HUDEP-2 (cell line): Measurements from ENCODE around the gene MMD2.

Experiments used
- DNase-seq, 76 experiments: peaks; one replicate each; lab custom pipeline; 2025; ENCODE audit not compliant: unreplicated experiment in 76 of 76; lab: John Stamatoyannopoulos, UW

The MMD2 gene

DNA sequence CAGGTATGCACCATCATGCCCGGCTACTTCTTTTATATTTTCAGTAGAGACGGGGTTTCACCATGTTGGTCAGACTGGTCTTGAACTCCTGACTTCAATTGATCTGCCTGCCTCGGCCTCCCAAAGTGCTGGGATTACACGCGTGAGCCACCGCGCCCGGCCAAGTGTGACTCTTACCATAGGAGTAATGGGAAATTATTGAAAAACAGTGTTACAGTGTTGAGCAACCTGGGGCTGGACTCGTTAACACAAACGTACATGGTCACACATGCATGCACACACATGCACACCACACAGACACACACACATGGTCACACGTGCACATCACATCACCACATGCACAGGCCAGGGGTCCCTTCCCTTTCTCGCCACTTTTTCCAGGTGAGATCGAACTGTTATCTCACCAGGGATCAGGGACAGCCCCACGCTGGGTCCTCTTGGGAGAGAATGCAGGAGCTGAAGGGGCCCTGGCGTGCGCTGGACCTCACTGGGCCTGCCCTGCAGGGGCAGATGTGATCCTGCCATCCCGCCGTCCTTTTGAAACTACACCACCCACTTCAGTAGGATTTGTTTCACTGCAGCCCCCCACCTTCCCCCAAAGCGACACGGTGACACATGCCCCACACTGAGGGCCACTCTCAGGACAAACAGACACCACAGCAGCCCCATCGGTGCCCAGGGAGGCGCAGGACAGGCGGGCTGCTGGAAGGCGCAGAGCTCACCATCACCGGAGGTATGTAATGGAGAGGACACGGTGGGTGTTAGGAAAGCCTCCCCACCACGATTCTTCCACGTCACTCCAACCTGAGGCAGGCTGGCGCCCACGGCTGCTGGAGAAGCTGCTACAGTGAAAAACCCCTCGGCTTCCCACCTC, 85.7 kb downstream of the MMD2 start:
- no peak for DNase-seq

DNA sequence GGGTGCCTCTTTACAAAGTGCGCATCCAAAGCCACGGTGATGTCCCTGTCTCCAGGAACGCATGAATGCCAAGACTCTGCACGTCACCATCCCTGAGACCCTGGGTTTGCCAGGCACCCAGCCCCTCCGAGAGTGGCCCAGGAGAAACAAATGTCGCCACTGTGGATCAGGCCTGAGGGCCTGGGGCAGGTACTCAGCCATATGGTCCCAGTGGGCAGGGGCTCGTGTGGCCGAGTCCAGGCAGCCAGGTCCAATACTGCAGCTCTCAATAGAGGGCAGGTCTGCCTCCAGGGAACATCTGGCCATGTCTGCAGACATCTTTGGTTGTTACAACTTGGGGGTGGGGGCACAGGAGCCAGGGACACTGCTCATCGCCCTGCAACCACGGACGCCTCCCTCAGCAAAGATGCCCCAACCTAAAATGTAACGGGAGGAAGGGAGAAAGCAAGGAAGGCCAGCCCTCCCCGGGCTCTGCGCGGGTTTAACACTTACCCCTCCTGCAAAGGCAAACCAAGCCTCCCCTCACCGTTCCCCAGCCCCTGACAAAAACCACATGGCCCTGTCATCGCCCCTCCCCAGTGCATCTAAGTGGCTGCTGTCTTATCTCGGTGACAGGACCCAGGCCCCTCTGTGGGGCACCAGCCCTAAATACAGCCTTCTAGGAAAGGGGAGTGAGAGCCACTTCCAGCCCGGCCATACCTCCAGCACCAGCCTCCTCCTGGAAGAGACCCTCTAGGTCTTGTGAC, 86.9 kb downstream of the MMD2 start:
- DNase-seq, result no peak

DNA sequence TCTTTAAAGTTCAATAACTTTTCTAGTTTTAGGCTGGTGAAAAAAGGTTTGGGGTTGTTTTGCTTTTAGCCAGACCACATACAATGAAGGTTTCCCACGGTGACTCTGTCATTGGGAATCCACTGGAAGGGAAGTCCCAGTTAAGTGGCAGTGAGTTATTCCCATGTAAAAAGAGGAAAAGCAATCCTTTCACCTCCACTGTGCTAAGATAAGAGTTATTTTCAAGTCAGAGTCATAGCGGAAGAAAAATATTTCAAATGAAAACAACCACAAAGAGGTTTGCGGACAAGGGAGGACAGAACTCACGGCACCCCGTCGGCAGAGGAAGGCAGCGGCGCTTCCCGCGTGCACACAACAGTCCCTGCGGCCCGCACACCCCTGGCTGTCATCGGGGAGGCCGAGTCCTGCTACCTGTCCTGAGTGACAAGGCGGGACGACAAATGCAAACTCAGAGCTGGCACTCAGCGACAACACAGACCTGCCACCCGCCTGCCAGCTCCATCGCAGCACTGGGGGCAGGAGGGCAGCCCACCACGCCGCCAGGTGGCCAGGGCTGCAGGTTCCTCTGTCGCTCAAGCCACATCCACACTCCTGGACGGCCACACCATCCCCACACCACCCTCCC, 87.8 kb downstream of the MMD2 start:
- no peak for DNase-seq

DNA sequence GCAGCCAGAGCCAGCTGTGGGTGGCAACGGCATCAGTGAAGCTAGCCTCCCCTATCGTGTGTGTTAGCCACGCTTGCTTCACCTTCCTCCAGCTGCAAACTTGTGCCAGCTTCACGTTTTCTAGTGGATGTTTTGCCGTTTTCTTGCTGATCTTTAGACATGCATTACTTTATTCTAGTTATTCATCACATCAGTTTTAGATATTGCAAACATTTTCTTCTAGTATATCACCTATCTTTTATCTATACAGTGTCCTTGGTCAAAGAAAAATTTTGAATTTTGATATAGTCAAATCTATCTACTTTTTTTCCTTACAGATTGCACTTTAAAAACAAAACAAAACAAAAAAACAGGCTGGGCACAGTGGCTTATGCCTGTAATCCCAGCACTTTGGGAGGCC, 90.5 kb downstream of the MMD2 start:
- DNase-seq, result no peak

DNA sequence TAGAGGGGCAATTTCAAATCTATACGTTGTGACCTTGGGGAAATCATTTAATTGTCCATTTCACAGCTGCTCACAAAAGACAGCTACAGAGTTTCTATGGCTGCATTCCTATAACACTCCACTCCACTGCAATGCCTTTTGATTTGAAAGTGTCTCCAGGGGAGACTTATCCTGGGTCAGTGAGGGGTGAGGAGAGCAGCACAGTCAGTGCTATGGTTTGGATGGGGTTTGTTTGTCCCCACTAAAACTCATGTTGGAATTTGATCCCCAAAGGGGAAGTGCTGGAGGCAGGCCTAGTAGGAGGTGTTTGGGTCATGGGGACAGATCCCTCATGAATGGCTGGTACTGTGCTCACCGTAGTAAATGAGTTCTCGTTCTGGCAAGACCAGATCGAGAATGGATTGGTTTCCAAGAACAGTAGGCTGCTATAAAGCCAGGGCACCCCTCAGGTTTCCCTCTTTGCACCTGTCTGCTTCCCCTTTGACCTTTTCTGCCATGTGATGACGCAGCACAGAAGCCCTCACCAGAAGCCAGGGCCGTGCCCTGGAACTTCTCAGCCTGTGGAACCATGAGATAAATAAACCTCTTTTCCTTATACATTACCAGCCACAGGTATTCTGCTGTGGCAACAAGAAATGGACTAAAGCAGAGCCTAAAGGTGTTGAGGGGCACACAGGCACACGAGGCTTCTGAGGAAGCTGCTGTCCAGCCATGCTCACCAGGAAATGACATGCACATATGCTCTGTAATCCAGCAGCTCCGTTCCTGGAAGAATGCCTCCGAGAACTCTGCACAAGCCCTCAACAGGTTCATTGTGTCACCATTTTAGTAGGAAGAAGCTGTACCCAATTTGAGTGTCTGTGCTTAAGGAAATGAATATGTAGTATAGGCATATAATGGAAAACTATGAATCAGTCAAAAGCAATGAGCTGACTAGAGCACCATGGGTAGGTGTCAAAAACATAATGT, 92.2 kb downstream of the MMD2 start:
- no peak for DNase-seq

DNA sequence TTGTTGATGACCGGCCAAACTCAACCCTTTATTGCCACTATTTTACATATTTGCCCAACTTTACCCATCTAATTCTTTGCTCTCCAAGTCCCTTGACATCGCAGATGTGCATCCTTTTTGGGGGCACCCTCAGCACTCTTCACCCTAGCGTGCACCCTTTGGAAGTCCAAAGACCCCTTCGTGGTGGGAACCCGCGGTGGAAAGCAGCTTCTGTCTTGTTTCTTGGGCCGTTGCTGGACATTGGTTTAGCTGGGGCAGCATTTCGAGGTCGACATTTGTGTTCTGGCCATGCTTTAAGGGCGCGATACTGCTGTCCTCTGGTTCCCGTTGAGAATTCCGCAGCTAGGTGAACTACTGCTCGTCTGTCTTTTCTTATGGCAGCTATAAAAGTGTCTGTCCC, 96.8 kb downstream of the MMD2 start:
- no peak for DNase-seq

DNA sequence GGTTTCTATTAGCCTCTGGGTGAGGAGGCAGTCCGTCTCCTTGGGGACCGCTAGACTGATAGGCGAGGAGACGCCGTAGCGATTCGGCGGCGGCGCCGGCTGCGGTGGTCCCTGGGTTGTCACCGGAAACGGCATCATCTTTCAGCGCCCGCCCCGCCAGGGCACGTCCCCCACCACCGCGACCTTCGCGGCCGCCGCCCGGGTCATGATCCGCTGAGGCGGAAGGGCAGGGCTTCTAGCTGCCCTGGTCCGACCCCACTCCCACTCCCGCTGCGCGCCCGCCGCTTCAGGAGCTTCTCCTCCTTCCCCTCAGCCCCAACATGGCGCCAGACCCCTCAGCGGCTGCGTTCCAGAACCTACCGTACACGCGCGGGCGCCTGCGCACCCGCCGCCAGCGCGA, 97.3 kb downstream of the MMD2 start, which contains the start of gene PAPOLB:
Gene PAPOLB, minus strand, starts transcription at position 358 of the 400 bp plus-strand sequence. Its CDS starts 220 bp downstream, at position 138.
- no peak for DNase-seq

DNA sequence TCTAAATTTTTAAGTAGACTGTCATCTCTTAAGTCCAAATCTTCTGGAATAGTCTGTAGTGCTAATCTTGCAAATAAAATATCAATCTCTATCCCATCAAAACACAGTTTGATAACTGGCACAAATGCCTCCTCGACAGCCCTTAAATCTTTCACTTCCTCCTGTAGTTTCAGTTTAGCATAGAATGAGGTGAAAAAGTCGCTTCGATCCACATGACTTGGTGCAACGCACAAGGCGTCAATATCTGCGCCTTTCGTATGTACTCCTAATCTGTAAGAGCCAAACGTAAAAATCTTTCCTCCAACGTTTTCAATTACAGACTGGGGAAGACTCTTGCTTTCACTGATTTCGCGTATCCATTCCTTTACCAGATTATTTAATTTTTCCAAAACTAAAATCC, 97.8 kb downstream of the MMD2 start:
- DNase-seq, result no peak

DNA sequence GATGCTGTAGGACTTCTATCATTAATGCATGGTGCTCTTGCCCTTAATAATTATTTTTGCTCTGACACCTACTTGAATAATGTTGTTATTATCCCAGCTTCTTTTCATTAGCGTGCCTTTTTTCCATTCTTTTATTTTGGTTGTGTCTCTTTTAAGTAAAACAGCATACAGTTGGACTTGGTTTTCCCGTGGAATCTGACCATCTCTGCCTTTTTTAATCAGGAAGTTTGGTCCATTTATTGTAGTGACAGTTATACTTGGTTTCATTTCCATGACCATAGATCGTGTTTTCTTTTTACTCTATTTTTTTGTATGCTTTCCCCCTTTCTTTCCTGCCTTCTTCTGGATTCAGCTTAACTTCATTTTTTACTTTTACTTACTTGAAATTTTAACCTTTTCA, 101.8 kb downstream of the MMD2 start:
- DNase-seq, result no peak

DNA sequence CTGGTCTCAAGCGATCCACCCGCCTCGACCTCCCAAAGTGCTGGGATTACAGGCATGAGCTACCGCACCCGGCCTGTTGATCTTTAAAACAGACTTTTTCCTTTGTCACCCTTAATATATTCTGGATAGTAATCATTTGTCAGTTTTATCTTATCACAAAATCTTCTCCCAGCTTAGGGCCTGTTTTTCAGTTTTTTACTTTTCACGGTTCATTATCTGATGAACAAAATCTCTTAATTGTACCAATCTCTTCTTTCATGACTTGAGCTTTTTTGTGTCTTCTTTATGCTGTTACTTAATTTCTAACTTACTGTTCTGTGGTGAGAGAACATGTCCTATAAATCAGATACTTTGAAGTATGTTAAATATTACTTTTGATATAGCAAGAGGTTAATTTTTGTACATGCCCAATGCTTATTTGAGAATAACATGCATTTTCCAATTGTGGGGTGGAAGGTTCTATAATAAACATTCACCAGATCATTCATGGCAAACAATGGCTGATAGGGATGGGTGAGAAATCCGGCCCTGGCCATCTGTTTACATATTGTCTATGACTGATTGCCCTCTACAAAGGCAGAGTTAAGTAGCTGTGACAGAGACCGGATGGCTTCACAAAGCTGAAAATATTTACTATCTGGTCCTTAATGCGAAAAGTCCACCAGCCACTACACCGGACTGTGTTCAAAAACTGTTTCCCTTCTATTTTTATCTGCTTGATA, 102.5 kb downstream of the MMD2 start:
- no peak for DNase-seq
